ENCODE results near the gene CLIC6. TPM values are rescaled to one million over a fixed set of nuclear protein-coding genes. Genes with fewer than 3 reads are reported as not detected.

CLIC6 gene
- total and polyA plus RNA-seq, 2 of the 8 experiments (the other 6 are each of a cell fraction or from before 2014, with no cell fraction given), result 0.42 to 1.3 TPM

- Histone ChIP-seq H4K20me1 (replicated peaks in 1 of 2; ENCODE audit: control insufficient read depth in 1 of 2, insufficient read depth in 2 of 2, low read length in 2 of 2) (peaks cover 0 to 4% of the 10 kb centered on the region in 2 experiments), H2AFZ (ENCODE audit: low read length) (no peak overlapping the region), H2BK120ac (replicated peaks; ENCODE audit: low read depth, low read length) (no peak overlapping the region), H3K56ac (replicated peaks; ENCODE audit: insufficient read length, low read depth, low read length) (peak overlapping the region; percentile 79), H3K18ac (ENCODE audit: extremely low read depth, low read length) (no peak overlapping the region), H3K4me1 (replicated peaks in 1 of 4; ENCODE audit: control insufficient read depth in 3 of 4, insufficient read depth in 4 of 4, low read length in 3 of 4) (no peaks in the 10 kb centered on the region), H3K79me2 (ENCODE audit: control insufficient read depth in 1 of 2, insufficient read depth in 2 of 2, low read length in 2 of 2) (no peaks in the 10 kb centered on the region), H4K8ac (ENCODE audit: extremely low read depth, insufficient read depth, low read length) (no peak overlapping the region), H3K4ac (replicated peaks; ENCODE audit: insufficient read length, low read depth, low read length) (no peak overlapping the region), H2BK5ac (ENCODE audit: low read depth, low read length) (no peak overlapping the region), H3K4me3 (ENCODE audit: extremely low read depth in 1 of 4, insufficient read depth in 2 of 4, low read depth in 3 of 4, low read length in 4 of 4) (no peak overlapping the region), H4K91ac (replicated peaks; ENCODE audit: insufficient read length, low read length) (no peak overlapping the region), H3K79me1 (ENCODE audit: low read depth, low read length) (no peaks in the 10 kb centered on the region), H3K23ac (ENCODE audit: insufficient read length) (no peak overlapping the region), H2BK15ac (ENCODE audit: low read length) (no peak overlapping the region), H4K5ac (ENCODE audit: insufficient read length, low read depth, low read length) (no peak overlapping the region), H3K9me3 (ENCODE audit: insufficient read depth in 2 of 2, low read depth in 1 of 2, low read length in 1 of 2) (no peaks in the 10 kb centered on the region), H3K36me3 (ENCODE audit: control insufficient read depth in 2 of 4, insufficient read depth in 4 of 4, low read length in 3 of 4) (no peaks in the 10 kb centered on the region), H2AK5ac (ENCODE audit: low read depth, low read length) (no peak overlapping the region), H3K27me3 (replicated peaks in 1 of 4; ENCODE audit: control insufficient read depth in 3 of 4, extremely low read depth in 1 of 4, insufficient read depth in 3 of 4, low read length in 3 of 4) (no peaks in the 10 kb centered on the region; a peak in 1 of 7 replicates), H3K27ac (ENCODE audit: low read depth, low read length) (no peak overlapping the region), H2BK12ac (ENCODE audit: low read depth, low read length) (no peak overlapping the region), H3K9ac (replicated peaks in 1 of 4; ENCODE audit: extremely low read depth in 1 of 4, low read depth in 3 of 4, low read length in 3 of 4) (no peak overlapping the region), H3K14ac (ENCODE audit: insufficient read length) (no peak overlapping the region), H3K4me2 (ENCODE audit: insufficient read depth in 1 of 2, low read depth in 2 of 2, low read length in 2 of 2) (no peak overlapping the region), H2BK20ac (ENCODE audit: low read length) (no peak overlapping the region), H3K23me2 (ENCODE audit: low read depth, low read length) (peaks cover 5% of the 10 kb centered on the region; the same call in 1 of the 2 replicates)
- TF ChIP-seq SIX5 (IDR thresholded peaks at IDR 0.05; ENCODE audit: low read depth, low read length) (no peak), GTF2F1 (IDR thresholded peaks at IDR 0.05; ENCODE audit: borderline replicate concordance, low read depth, low read length) (no peak), JUND (IDR thresholded peaks at IDR 0.05; ENCODE audit: low read length) (no peak), TCF12 (IDR thresholded peaks at IDR 0.05; ENCODE audit: low read depth, low read length) (no peak), RAD21 (IDR thresholded peaks at IDR 0.05 in 1 of 2, conservative IDR thresholded peaks at IDR 0.05 in 1 of 2; ENCODE audit: low read depth in 2 of 2, low read length in 2 of 2) (no peak), KDM4A (IDR thresholded peaks at IDR 0.05; ENCODE audit: low read depth, low read length, severe bottlenecking) (no peak), KDM5A (IDR thresholded peaks at IDR 0.05; ENCODE audit: low read length) (no peak), CBX8 (IDR thresholded peaks at IDR 0.05; ENCODE audit: borderline replicate concordance, low read depth, low read length) (no peak), PHF8 (conservative IDR thresholded peaks at IDR 0.05; ENCODE audit: low read depth, low read length) (no peak), CEBPB (IDR thresholded peaks at IDR 0.05; ENCODE audit: low read depth, low read length) (no peak), NANOG (IDR thresholded peaks at IDR 0.05; ENCODE audit: insufficient read depth, low read depth, low read length, poor library complexity, severe bottlenecking) (no peak), SRF (IDR thresholded peaks at IDR 0.05; ENCODE audit: low read depth, low read length) (no peak), CREB1 (IDR thresholded peaks at IDR 0.05) (no peak), TBP (IDR thresholded peaks at IDR 0.05; ENCODE audit: low read depth, low read length) (no peak), RXRA (IDR thresholded peaks at IDR 0.05; ENCODE audit: insufficient read depth, low read depth, low read length) (no peak)
- DNase-seq (ENCODE audit: low read depth in 1 of 2, low spot score in 2 of 2) (no peak), FAIRE-seq (no peak)
- ChIA-PET POLR2A (ENCODE audit: partially characterized antibody) (no interaction called here), CTCF (ENCODE audit: partially characterized antibody) (no interaction called here)
- 95 to 100% methylated on average over 1 of the region's 1 CpG for WGBS, 2 experiments (ENCODE audit: extremely low coverage in 1 of 2, insufficient coverage in 1 of 2, insufficient read length in 1 of 2, insufficient replicate concordance in 2 of 2, low coverage in 1 of 2, low lambda C conversion rate in 2 of 2, missing lambda C conversion rate in 1 of 2)
Observed at GRCh38 chr21:34740198-34740597, 71.4 kb downstream of the CLIC6 start.
